ENCODE results near the gene CCL22. TPM values are rescaled to one million over a fixed set of nuclear protein-coding genes. Genes with fewer than 3 reads are reported as not detected.
A peak's percentile ranks its signal among the peaks of the same experiment; 100 is the strongest.

The CCL22 gene
- total and polyA plus RNA-seq, 2 donors (not counting 1 experiment from before 2014, with no cell fraction given) = not detected

DNA sequence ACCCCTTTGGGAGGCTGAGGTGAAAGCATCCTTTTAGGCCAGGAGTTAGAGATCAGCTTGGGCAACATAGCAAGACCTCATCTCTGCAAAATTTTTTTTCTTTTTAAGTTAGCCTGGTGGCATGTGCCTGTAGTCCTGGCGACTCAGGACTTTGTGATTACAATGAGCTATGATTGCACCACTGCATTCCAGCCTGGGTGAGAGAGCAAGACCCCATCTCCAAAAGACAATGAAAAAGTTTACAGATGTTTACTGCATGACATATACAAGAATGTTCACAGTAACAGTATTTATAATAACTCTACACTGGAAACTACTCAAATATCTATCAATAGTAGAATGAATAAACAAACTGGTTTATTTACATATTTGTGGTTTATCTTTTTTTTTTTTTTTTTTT, 33.1 kb upstream of the CCL22 start:
- no peak overlapping the region for H3K4me2 ChIP-seq (ENCODE audit: extremely low read depth, insufficient read depth, low read length)
- DNase-seq (ENCODE audit: low read depth in 2 of 2) = peak in 1 of 2 donors; percentile 38

DNA sequence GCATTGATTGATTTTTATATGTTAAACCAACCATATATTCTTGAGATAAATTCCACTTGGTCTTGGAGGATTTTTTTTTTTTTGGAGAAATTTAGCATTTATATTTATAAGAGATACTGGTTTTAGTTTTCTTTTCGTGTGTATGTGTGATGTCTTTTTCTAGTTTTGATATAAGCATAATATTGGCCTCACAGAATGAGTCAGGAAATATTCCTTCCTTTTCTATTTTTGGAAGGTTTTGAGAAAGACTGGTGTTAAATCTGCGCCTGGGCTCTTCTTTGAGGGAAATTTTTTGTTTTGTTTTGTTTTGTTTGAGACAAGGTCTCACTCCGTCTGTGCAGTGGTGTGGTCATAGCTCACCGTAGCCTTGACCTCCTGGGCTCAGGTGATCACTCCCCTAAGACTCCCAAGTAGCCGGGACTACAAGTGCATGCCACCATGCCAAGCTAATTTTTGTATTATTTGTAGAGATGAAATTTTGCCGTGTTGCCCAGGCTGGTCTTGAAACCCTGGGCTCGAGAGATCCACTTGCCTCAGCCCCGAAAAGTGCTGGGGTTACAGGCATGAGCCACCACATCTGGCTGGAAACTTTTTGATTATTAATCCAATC, 28.8 kb upstream of the CCL22 start:
- no peaks in the 10 kb centered on the region for H3K4me1 ChIP-seq (ENCODE audit: control insufficient read depth, extremely low read depth, insufficient read depth, low read length)
- DNase-seq (ENCODE audit: low read depth in 2 of 2) = no peak
- H3K9me3 ChIP-seq (ENCODE audit: control insufficient read depth, insufficient read depth, low read depth, low read length) = no peaks in the 10 kb centered on the region
- H2AFZ ChIP-seq (ENCODE audit: low read length) = no peak overlapping the region
- H4K20me1 ChIP-seq (ENCODE audit: control insufficient read depth, extremely low read depth, insufficient read depth, low read length) = no peaks in the 10 kb centered on the region
- H3K79me2 ChIP-seq (ENCODE audit: control insufficient read depth, insufficient read depth, low read length) = no peaks in the 10 kb centered on the region
- no peak overlapping the region for H3K27ac ChIP-seq (ENCODE audit: insufficient read depth, low read length)
- H3K27me3 ChIP-seq (ENCODE audit: control insufficient read depth, insufficient read depth, low read length) = no peaks in the 10 kb centered on the region
- H3K9ac ChIP-seq (ENCODE audit: insufficient read depth, low read length) = no peak overlapping the region
- no peak for TF ChIP-seq EZH2 (IDR thresholded peaks at IDR 0.05; ENCODE audit: low read length, missing control alignments)
- TF ChIP-seq, protein P1, sequence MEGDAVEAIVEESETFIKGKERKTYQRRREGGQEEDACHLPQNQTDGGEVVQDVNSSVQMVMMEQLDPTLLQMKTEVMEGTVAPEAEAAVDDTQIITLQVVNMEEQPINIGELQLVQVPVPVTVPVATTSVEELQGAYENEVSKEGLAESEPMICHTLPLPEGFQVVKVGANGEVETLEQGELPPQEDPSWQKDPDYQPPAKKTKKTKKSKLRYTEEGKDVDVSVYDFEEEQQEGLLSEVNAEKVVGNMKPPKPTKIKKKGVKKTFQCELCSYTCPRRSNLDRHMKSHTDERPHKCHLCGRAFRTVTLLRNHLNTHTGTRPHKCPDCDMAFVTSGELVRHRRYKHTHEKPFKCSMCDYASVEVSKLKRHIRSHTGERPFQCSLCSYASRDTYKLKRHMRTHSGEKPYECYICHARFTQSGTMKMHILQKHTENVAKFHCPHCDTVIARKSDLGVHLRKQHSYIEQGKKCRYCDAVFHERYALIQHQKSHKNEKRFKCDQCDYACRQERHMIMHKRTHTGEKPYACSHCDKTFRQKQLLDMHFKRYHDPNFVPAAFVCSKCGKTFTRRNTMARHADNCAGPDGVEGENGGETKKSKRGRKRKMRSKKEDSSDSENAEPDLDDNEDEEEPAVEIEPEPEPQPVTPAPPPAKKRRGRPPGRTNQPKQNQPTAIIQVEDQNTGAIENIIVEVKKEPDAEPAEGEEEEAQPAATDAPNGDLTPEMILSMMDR (conservative IDR thresholded peaks at IDR 0.05 in 1 of 2, IDR thresholded peaks at IDR 0.05 in 1 of 2; ENCODE audit: low read depth in 1 of 2, low read length in 2 of 2) = no peak
- no peak overlapping the region for H3K4me3 ChIP-seq (replicated peaks in 1 of 4; ENCODE audit: control extremely low read depth in 1 of 4, insufficient read depth in 1 of 4, low read depth in 3 of 4, low read length in 4 of 4)
- H3K36me3 ChIP-seq (ENCODE audit: control insufficient read depth, insufficient read depth, low read length) = no peaks in the 10 kb centered on the region
- no peak overlapping the region for H3K4me2 ChIP-seq (ENCODE audit: extremely low read depth, insufficient read depth, low read length)

More for the DNA sequence above, 33.1 kb upstream of the CCL22 start:
- Histone ChIP-seq H3K27me3 (ENCODE audit: control insufficient read depth, insufficient read depth, low read length) (no peaks in the 10 kb centered on the region), H3K4me3 (replicated peaks in 1 of 4; ENCODE audit: control extremely low read depth in 1 of 4, insufficient read depth in 1 of 4, low read depth in 3 of 4, low read length in 4 of 4) (no peak overlapping the region), H3K36me3 (ENCODE audit: control insufficient read depth, insufficient read depth, low read length) (no peaks in the 10 kb centered on the region), H3K79me2 (ENCODE audit: control insufficient read depth, insufficient read depth, low read length) (no peaks in the 10 kb centered on the region), H2AFZ (ENCODE audit: low read length) (no peak overlapping the region), H3K9ac (ENCODE audit: insufficient read depth, low read length) (no peak overlapping the region), H4K20me1 (ENCODE audit: control insufficient read depth, extremely low read depth, insufficient read depth, low read length) (no peaks in the 10 kb centered on the region), H3K27ac (ENCODE audit: insufficient read depth, low read length) (no peak overlapping the region), H3K4me1 (ENCODE audit: control insufficient read depth, extremely low read depth, insufficient read depth, low read length) (no peaks in the 10 kb centered on the region), H3K9me3 (ENCODE audit: control insufficient read depth, insufficient read depth, low read depth, low read length) (no peaks in the 10 kb centered on the region)
- TF ChIP-seq, protein P1 (conservative IDR thresholded peaks at IDR 0.05 in 1 of 2, IDR thresholded peaks at IDR 0.05 in 1 of 2; ENCODE audit: low read depth in 1 of 2, low read length in 2 of 2) = no peak
- TF ChIP-seq EZH2 (IDR thresholded peaks at IDR 0.05; ENCODE audit: low read length, missing control alignments) = no peak

DNA sequence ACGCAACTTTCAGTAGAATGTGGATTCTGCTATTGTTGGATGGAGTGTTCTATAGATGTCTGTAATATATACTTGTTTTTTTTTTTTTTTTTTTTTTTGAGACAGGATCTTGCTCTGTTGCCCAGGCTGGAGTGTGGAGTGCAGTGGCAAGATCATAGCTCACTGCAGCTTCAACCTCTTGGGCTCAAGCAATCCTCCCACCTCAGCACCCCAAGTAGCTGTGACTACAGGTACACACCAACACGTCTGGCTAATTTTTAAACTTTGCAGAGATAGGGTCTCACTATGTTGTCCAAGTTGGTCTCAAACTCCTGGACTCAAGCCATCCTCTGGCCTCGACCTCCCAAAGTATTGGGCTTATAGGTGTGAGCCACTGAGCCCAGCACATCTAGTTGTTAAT, 27.2 kb upstream of the CCL22 start:
- Histone ChIP-seq H3K27me3 (ENCODE audit: control insufficient read depth, insufficient read depth, low read length) (no peaks in the 10 kb centered on the region), H3K9ac (ENCODE audit: insufficient read depth, low read length) (no peak overlapping the region), H3K27ac (ENCODE audit: insufficient read depth, low read length) (no peak overlapping the region), H3K36me3 (ENCODE audit: control insufficient read depth, insufficient read depth, low read length) (no peaks in the 10 kb centered on the region), H3K9me3 (ENCODE audit: control insufficient read depth, insufficient read depth, low read depth, low read length) (no peaks in the 10 kb centered on the region), H3K79me2 (ENCODE audit: control insufficient read depth, insufficient read depth, low read length) (no peaks in the 10 kb centered on the region), H3K4me1 (ENCODE audit: control insufficient read depth, extremely low read depth, insufficient read depth, low read length) (no peaks in the 10 kb centered on the region), H4K20me1 (ENCODE audit: control insufficient read depth, extremely low read depth, insufficient read depth, low read length) (no peaks in the 10 kb centered on the region), H3K4me2 (ENCODE audit: extremely low read depth, insufficient read depth, low read length) (no peak overlapping the region), H3K4me3 (replicated peaks in 1 of 4; ENCODE audit: control extremely low read depth in 1 of 4, insufficient read depth in 1 of 4, low read depth in 3 of 4, low read length in 4 of 4) (no peak overlapping the region), H2AFZ (ENCODE audit: low read length) (no peak overlapping the region)
- TF ChIP-seq, protein P1 (conservative IDR thresholded peaks at IDR 0.05 in 1 of 2, IDR thresholded peaks at IDR 0.05 in 1 of 2; ENCODE audit: low read depth in 1 of 2, low read length in 2 of 2) = no peak
- no peak for TF ChIP-seq EZH2 (IDR thresholded peaks at IDR 0.05; ENCODE audit: low read length, missing control alignments)
- DNase-seq (ENCODE audit: low read depth in 2 of 2) = no peak
